OCI-M2 (cell line): ENCODE measurements around the gene PROM1.

ENCODE experiments used
- DNase-seq: peaks from one replicate; lab custom pipeline; 2025; ENCODE audit not compliant: unreplicated experiment; lab: John Stamatoyannopoulos, UW

PROM1 gene

GRCh38 chr4:16029262-16029661 is 54.6 kb downstream of the PROM1 start:
- DNase-seq = no peak

- no peak for DNase-seq
These were observed 56.2 kb downstream of the PROM1 start for GRCh38 chr4:16027626-16028025.

DNA sequence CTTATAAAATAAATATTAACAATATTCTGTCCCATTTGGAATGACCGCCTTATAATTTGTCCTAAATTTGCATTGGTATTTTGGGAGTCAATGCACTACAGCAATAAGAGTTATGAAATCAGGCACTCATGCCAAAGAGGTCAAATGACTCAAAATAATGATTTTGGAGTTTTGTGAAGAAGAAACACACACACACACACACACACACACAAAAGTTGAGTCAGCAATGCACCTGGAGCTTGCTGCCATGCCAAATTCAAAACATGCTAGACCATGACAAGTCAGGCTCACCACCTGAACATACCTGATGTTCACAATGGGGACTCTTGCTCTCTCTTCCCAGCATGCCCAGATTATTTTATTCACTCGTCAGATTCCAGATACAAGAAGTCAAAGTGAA is 56.7 kb downstream of the PROM1 start:
- DNase-seq = no peak

DNA sequence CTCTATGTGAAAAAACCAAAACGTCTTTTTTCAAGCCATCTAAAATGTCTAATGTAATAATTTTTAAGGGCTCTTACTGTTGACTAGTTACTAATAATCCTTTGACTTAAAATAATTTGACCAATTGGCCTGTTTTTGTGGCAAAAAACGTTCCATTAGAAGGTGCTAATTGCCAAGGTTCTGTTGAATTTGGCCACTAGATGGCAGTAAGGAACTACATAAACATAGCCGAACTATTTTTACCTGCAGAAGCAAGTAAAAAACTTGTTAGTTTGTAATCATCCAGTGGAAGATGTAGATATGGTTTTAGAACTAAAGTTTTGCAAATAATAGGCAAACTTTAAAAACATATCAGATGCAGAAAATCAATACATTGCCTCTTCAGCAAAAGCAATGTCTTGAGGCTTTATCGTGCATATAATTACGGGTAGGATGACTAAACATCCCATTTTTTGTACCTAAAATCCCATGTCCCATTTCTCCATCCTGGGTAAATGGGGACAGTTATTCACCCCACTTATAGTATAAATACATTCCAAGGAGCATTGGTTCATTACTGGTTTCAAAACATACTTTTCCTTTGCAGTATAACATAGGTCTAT is 57.6 kb downstream of the PROM1 start:
- no peak for DNase-seq

DNA sequence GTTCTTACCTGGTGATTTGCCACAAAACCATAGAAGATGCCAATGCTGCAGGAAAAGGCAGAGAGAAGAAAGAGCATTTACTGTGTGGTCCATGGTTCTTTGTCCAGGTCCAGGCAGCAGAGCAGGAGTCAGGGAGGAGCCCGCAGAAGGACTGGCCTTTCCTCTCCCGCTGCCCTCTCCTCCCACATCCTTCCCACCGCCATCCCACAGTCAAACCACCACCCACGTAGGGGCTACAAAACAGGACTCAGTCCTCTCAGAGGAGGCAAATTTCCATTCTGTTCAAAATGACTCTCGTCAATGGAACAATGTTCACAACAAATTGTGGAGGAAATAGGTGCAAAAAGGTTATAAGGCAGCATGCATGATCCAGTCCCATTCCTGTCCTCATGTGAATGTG is 58.6 kb downstream of the PROM1 start:
- DNase-seq = no peak

GRCh38 chr4:16023776-16024408 is 59.9 kb downstream of the PROM1 start:
- no peak for DNase-seq

DNA sequence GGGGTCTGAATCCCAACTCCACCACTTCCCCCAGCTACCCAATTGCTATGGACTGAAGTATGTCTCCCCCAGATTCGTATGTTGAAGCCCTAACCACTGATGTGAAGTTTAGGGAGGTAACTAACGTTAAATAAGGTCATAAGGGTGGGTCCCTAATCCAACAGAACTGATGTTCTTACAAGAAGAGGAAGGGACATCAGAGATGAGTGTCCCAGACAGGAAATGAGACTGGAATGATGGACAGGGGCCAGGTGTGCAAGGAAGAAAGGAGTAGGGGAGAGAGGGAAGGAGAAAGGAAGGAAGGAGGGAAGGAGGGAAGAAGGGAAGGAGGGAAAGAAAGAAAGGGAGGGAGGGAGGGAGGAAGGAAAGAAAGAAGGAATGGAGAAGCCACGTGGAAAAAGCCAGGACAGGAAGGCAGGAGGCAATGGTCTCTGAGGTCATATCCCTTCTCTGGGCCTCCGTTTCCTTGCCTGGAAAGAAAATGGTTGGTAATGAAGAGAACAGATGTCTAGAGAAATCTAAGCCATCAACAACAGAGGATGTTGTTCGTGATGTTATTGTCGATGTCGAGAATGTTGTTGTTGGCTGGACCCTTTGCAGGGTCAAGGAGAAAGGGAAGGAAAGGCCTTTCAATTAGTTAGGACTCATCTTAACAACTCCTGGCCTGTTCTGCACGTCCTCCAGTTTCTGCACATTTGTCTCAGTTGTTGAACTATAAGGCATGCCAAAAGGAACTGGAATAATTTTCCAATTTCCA is 61.8 kb downstream of the PROM1 start:
- DNase-seq = no peak

- no peak for DNase-seq
These were observed 64.2 kb downstream of the PROM1 start for GRCh38 chr4:16019649-16020048.

GRCh38 chr4:16018841-16019240 is 65.0 kb downstream of the PROM1 start:
- DNase-seq = no peak

DNA sequence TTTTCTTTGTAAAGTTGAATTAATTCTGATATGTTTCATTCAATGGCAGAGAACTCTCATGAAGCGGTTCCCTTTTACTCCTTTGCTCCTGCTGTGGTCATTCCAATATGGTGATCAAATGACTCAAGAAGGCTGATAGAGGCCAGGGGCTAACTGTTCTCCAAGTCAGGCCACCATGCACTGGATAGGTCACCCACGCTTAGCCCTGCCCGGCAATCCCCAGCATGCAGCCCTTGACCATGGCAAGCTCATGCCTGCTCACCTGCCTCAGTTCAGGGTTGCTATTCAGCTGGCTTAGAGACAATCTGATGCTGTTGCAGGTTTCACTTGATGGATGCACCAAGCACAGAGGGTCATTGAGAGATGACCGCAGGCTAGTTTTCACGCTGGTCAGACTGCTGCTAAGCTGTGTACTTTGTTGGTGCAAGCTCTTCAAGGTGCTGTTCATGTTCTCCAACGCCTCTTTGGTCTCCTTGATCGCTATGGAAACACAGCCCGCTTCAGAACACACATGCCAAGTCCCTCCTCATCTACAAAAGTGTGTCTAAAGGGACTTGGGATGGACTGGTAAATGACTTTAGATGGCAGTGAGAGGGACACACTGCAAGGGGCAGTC is 65.7 kb downstream of the PROM1 start:
- DNase-seq = no peak

- DNase-seq = no peak
These were observed 67.3 kb downstream of the PROM1 start for GRCh38 chr4:16016536-16016935.

DNA sequence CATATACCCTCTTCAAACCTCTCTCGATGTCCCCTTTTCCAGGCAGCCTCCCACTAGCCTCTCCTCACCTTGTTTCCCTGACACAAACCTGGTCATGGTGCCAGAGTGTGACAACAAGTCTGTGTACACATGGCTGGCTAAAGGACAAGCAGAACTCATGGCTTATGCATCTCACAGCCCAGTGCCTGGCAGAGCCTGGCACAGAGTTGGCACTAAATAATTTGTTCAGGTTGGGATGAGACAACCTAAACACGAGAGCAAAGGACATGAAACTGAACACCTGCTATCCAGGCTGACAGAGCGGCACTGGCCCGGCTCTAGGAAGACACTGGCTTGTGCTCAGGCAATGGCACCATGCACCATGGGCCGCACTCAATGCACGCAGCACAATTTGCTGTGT is 72.7 kb downstream of the PROM1 start:
- no peak for DNase-seq

DNA sequence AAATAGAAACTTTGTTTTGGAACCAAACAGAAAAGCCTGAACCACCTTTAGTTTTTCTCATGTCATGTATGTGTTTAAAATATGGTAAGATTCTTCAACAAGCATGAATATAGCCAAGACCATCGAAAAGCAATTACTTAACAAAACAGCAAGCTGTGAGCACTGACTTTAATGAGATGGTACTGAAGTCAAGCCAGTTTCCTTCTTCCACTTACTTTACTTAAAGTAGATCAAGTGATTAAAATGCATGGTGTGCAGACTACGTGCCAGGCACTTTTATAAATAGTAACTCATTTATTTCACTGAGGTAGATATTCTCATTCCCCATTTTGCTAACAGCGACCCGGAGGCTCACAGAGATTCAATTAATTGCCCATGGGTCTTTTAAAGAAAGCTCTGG is 74.7 kb downstream of the PROM1 start:
- DNase-seq = no peak

DNA sequence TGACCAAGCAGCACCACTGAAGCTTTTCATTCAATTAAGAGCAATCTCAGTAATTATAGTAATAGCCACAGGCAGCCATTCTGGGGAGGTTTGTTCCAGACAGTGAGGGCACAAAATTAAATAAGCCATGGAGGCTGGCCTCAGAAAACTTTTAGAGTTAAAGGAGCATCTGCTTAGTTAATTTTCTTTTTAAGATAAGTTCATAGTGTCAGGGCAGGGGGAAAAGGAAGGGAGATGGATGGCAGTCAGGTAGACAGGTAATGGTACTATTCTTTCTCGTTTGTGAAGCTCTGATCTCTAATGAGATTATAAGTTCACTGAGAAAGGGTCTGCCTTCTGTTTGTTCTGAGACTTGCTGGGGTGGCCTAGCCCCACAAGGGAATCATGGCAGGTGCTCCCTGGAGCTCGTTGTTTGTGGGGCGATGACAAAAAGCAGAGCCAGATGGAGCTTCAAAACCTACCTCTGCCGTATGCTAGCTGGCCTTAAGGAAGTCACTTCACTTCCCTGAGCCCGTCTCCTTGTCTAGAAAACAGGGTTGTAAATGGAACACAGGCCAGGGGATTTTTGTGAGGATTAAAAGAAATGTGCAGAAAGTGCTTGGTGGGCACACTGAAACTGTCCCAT is 76.2 kb downstream of the PROM1 start:
- no peak for DNase-seq

GRCh38 chr4:16006771-16007446 is 76.9 kb downstream of the PROM1 start:
- DNase-seq = no peak

- DNase-seq = no peak
These were observed 78.1 kb downstream of the PROM1 start for GRCh38 chr4:16005676-16006075.

- no peak for DNase-seq
These were observed 82.4 kb downstream of the PROM1 start for GRCh38 chr4:16001484-16001858.

DNA sequence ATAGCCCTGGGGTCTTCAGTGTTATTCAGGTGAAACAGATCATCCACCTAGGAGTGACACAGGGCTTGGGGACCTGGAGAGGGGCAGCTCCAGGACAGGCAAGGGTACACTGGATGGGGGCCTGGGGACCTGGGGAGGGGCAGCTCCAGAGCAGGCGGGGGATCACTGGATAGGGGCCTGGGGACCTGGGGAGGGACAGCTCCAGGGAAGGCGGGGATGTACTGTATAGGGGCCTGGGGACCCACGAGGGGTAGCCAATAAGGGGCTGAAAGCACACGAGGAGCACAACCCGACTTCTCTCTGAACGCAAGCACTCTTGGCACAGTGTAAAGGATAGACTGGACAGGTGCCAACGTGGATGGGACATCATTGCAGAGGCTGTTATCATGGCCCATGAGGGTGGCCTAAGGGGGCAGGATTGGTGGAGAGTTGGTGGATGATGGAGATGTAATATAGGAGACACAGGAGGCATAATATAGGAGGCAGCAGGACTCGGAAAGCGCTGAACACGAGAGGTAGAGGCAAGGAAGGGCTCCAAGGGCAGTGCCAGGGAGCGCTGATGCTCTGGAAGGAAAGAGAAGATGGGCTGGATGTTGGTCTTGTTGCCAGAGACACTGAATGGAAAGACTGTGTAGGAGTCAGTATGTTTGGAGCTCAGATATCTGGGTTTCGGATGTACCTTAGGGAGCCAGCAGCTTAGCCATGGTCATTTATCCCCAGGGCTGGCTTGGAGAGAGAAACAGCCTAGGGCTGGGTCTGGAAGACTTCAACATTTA is 82.9 kb downstream of the PROM1 start:
- no peak for DNase-seq

- no peak for DNase-seq
These were observed 87.0 kb downstream of the PROM1 start for GRCh38 chr4:15996773-15997172.

- no peak for DNase-seq
These were observed 88.0 kb downstream of the PROM1 start for GRCh38 chr4:15995826-15996225.
